ENCODE data around the gene ZBTB7B. TPM values are rescaled to one million over a fixed set of nuclear protein-coding genes. Genes with fewer than 3 reads are reported as not detected.
A peak's percentile ranks its signal among the peaks of the same experiment; 100 is the strongest.

Gene ZBTB7B
- total RNA-seq, 2 experiments from 2014 or later = 58.1 to 74.8 TPM

DNA sequence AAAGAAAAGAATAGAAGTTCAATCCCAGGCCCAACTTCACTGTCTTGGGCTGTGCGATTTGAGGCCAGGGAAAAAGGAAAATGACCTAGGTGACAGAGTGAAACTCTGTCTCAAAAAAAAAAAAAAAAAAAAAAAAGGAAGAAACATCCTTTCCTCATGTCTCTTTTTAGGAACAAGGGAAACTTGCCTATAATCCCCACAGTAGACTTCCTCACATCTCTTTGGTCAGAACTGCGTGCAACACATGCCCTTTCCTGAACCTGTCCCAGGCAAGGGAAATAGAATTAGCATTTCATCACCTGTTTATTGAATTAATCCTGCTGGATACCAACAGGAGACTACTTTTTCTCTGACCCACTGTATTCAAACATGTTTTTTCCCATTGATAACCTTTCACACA lies 33.3 kb downstream of the ZBTB7B start:
- peaks cover 30% of the 10 kb centered on the region for H3K27me3 Mint-ChIP-seq

DNA sequence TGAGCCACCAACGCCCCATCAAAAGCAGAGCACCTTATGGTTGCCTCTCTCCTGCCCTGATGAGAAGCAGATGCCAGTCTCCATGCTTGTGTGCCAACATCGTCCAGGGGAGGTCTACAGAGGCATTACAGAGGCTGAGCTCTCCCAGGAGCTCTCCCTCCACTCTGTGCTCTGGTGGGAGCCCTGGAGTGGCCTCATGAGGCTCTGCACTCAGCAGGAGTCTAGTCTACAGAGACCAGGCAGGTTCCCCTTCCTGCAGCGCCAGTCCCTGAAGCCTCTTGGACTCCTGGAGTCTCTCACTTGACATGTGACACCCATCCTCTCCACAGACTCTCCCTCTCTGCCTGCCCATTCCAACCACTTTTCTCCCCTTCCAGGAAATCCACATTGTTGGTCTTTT lies 34.4 kb downstream of the ZBTB7B start:
- no peak overlapping the region for H3K27ac Mint-ChIP-seq

More for the DNA sequence above, 33.3 kb downstream of the ZBTB7B start:
- no peaks in the 10 kb centered on the region for H3K9me3 Mint-ChIP-seq (ENCODE audit: low read depth)
- DNase-seq (no peak), ATAC-seq (no peak)
- peaks cover 4% of the 10 kb centered on the region for H3K4me1 Mint-ChIP-seq
- no peak overlapping the region for H3K27ac Mint-ChIP-seq
- CTCF ChIA-PET = no interaction called here
- H3K4me3 Mint-ChIP-seq = no peak overlapping the region
- no peaks in the 10 kb centered on the region for H3K36me3 Mint-ChIP-seq

DNA sequence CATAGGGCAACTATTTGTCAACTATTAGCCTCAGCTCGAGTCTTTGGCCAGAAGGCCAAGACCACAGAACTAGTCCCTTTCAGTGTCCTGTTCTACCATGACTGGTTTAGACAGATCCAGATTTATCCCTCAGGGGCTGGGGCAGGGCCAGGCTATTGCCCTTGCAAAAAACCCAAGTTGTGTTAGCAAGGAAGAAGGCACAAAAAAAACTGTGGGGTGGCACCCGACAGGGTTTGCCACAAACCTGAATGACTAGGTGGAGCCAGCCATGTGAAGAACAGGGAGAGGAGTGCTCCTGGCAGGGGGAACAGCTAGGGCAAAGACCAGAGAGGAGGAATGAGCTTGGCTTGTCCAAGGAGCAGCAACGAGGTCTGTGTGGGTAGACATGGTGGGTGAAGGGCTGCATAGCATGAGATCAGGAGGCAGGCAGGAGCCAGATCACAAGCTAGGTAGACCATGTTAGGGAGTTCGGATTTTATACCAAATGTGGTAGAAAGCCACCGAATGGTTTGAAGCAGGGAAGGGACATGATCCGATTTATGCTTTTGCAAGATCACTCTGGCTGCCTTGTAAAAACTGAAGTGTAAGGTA lies 35.3 kb downstream of the ZBTB7B start:
- Mint-ChIP-seq H3K9me3 (ENCODE audit: low read depth) (no peaks in the 10 kb centered on the region), H3K4me1 (peaks cover 4% of the 10 kb centered on the region), H3K27ac (no peak overlapping the region), H3K36me3 (no peaks in the 10 kb centered on the region), H3K27me3 (peaks cover 33% of the 10 kb centered on the region), H3K4me3 (no peak overlapping the region)
- CTCF ChIA-PET = interaction anchor here (2.2 to 18.1 kb wide), 3 partner anchors 21 to 47 kb away, joined by 7 to 323 read pairs (median 13); partner anchors contain the start of genes ADAM15 and EFNA4
- ATAC-seq (no peak), DNase-seq (no peak)

More for the DNA sequence above, 34.4 kb downstream of the ZBTB7B start:
- CTCF ChIA-PET = interaction anchor here (2.6 to 18.1 kb wide), 2 partner anchors 20 to 21 kb away, joined by 13 to 323 read pairs; partner anchors contain the start of genes ADAM15 and EFNA4
- DNase-seq (no peak), ATAC-seq (no peak)
- Mint-ChIP-seq H3K4me1 (peaks cover 4% of the 10 kb centered on the region), H3K27me3 (peaks cover 33% of the 10 kb centered on the region), H3K9me3 (ENCODE audit: low read depth) (no peaks in the 10 kb centered on the region), H3K4me3 (no peak overlapping the region), H3K36me3 (no peaks in the 10 kb centered on the region)

DNA sequence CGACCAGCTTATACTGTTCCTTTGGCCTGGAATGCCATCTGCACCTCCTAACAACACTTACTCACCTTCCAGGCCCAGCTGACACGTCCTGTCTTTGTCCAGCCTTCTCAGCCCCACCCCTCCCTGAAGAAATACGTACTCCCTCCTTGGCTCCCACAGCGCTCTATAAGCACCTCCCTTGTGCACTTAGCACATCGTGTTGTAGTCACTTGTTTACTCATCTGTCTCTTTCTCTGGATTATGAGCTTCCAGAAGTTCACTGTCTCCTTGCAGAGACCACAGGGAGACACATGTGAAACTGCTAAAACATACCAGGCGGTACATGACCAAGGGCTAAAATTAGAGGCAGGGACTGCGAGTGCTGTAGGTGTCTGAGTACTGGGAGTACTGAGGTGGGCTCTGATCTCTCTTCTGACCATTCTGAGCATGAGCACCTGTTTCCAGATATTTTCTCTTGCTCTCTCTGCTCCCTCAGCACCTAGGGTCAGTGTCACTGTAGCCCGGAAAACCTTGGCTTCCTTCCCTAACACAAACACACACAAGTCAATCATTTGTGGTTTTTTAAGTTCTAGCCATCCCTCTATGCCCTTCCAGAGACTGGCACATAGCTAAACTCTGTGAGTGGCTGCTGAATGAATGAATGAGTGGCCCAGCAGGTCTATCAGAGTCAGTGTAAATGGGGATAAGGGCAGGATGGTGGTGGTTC lies 36.2 kb downstream of the ZBTB7B start:
- peaks cover 4% of the 10 kb centered on the region for H3K4me1 Mint-ChIP-seq
- H3K36me3 Mint-ChIP-seq = no peaks in the 10 kb centered on the region
- no peaks in the 10 kb centered on the region for H3K9me3 Mint-ChIP-seq (ENCODE audit: low read depth)
- H3K27me3 Mint-ChIP-seq = peaks cover 33% of the 10 kb centered on the region
- H3K4me3 Mint-ChIP-seq = no peak overlapping the region
- CTCF ChIA-PET = interaction anchor here (1.1 to 18.1 kb wide), 4 partner anchors 10 to 46 kb away, joined by 3 to 323 read pairs (median 10); partner anchors contain the start of genes ADAM15 and EFNA4
- ATAC-seq = no peak
- DNase-seq = no peak
- H3K27ac Mint-ChIP-seq = no peak overlapping the region

DNA sequence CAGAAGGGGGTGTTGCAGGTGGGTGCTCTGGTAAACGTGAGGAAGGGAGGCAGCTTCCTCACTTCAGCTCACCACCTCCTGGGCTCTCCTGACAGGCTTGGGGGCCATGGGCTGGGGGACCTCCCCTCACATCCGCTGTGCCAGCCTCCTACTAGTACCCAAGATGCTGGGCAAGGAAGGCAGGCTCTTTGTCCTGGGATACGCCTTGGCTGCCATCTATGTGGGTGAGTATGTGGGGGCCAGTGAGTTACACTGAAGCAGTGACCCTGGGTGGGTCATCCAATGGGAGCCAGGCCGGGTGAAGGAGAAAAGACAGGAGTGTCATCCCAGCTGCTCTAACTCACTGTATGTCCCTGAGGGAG lies 36.7 kb downstream of the ZBTB7B start:
- Mint-ChIP-seq H3K27me3 (peaks cover 30% of the 10 kb centered on the region), H3K36me3 (no peaks in the 10 kb centered on the region), H3K9me3 (ENCODE audit: low read depth) (no peaks in the 10 kb centered on the region), H3K27ac (no peak overlapping the region), H3K4me1 (peaks cover 4% of the 10 kb centered on the region), H3K4me3 (no peak overlapping the region)
- DNase-seq (no peak), ATAC-seq (no peak)
- CTCF ChIA-PET = interaction anchor here (1.1 to 18.1 kb wide), 4 partner anchors 11 to 46 kb away, joined by 3 to 323 read pairs (median 10); partner anchors contain the start of genes ADAM15 and EFNA4

DNA sequence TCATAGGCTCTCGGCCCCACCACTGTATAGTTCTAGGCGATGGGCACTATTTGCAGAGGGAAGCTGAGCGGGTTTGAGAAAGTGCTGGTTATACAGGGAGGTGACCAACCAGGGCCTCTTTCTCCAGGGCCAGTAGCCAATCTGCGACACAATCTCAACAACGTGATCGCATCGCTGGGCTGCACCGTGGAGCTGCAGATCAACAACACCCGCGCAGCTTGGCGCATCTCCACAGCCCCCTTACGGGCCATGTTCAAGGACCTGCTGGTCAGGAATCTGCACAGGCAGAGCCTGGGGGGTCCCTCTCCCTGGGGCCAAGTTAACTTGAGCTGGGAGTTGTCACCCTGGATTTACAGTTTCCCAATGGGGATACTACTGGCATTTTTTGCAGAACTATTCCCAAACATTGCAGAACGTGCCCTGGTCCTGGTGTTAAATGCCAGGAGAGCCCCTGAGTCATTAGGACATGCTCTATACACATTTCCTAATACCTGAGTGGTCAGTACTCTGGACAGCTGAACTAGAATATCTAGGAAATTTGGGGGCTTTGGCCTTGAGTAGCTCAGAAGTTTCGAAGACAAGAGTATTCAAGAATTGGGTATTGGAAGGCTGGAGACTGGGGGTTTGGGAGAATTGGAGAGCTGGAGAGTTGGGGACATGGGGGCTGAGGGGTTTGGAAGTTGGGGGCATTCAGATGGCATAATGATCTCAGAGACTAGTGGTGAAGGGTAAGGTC lies 37.9 kb downstream of the ZBTB7B start:
- DNase-seq (no peak), ATAC-seq (no peak)
- peaks cover 13% of the 10 kb centered on the region for H3K4me1 Mint-ChIP-seq

DNA sequence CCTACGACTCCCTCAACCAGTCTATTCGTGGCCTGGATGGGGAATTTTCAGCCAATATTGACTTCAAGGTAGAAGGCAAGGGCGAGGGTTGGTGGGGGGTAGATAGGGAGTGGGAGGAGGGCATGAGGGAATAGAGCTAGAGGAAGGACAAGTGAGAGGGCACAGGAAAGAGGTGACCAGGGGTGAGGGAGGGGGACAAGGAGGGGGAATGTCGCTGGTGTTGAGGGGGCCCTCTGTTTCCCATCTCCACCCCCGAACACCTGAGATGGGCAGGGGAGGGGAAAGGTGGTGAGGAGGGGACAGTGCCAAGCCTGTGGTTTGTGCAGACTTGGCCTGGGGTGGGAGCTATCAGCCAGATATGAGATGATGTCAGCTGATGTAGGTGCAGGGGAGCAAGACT lies 40.2 kb downstream of the ZBTB7B start:
- Mint-ChIP-seq H3K4me3 (no peak overlapping the region), H3K27me3 (peaks cover 13% of the 10 kb centered on the region), H3K4me1 (peaks cover 13% of the 10 kb centered on the region), H3K27ac (no peak overlapping the region), H3K36me3 (no peaks in the 10 kb centered on the region), H3K9me3 (ENCODE audit: low read depth) (no peaks in the 10 kb centered on the region)
- DNase-seq (no peak), ATAC-seq (no peak)
- CTCF ChIA-PET = interaction anchor here (0.7 to 25.7 kb wide), 5 partner anchors 12 to 130 kb away, joined by 3 to 328 read pairs (median 84); partner anchors contain the start of genes ADAM15, EFNA4 and KRTCAP2

More for the DNA sequence above, 37.9 kb downstream of the ZBTB7B start:
- no peak overlapping the region for H3K4me3 Mint-ChIP-seq
- H3K36me3 Mint-ChIP-seq = no peaks in the 10 kb centered on the region
- no peak overlapping the region for H3K27ac Mint-ChIP-seq
- CTCF ChIA-PET = interaction anchor here (0.7 to 25.7 kb wide), 6 partner anchors 18 to 496 kb away, joined by 3 to 328 read pairs (median 44); partner anchors contain the start of genes ADAM15 and EFNA4
- H3K9me3 Mint-ChIP-seq (ENCODE audit: low read depth) = no peaks in the 10 kb centered on the region
- H3K27me3 Mint-ChIP-seq = peaks cover 21% of the 10 kb centered on the region

DNA sequence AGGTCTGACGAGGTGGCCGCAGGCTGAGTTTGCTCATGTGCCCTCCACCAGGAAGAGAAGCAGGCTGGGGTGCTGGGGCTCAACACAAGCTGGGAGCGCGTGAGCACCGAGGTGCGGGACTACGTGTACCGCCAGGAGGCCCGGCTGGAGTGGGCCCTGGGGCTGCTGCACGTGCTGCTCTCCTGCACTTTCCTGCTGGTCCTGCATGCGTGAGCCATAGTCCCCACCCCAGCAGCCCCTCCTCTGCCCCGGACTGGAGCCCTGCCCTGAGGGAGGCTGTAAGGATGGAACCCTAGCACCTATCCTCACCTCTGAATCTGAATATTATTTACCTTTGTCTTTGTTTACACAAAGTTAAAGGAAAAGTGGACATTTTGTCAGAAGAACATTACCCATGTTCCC lies 40.7 kb downstream of the ZBTB7B start:
- CTCF ChIA-PET = interaction anchor here (0.6 to 25.7 kb wide), 14 partner anchors 10 to 1365 kb away, joined by 3 to 328 read pairs (median 4); partner anchors contain the start of genes ADAM15, EFNA4, KRTCAP2 and SLC50A1
- ATAC-seq (no peak), DNase-seq (no peak)
- H3K36me3 Mint-ChIP-seq = no peaks in the 10 kb centered on the region
- peaks cover 13% of the 10 kb centered on the region for H3K4me1 Mint-ChIP-seq
- H3K27ac Mint-ChIP-seq = no peak overlapping the region
- H3K27me3 Mint-ChIP-seq = peaks cover 8% of the 10 kb centered on the region
- H3K9me3 Mint-ChIP-seq (ENCODE audit: low read depth) = no peaks in the 10 kb centered on the region
- no peak overlapping the region for H3K4me3 Mint-ChIP-seq

DNA sequence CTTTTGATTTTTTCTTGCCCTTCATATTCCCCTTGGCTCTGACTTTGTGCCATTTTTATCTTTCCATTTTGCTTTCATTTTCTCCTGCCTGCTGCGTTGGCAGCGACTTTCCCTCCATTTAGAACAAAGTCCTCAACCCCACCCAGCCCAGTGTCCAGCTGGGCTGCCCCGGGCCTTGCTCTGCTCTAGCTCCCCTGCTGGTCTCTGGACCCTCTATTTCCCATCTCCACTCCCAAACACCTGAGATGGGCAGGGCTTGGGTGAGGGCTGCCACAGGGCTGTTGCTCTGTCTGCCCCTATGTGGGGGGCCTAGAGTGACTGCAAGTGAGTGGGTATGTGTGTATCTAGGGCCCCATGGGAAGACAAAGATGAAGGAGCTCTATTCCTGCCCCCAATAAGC lies 41.2 kb downstream of the ZBTB7B start:
- H3K27ac Mint-ChIP-seq = no peak overlapping the region
- no peak for ATAC-seq
- H3K36me3 Mint-ChIP-seq = no peaks in the 10 kb centered on the region
- DNase-seq = no peak
- H3K27me3 Mint-ChIP-seq = peaks cover 5% of the 10 kb centered on the region
- CTCF ChIA-PET = interaction anchor here (0.6 to 25.7 kb wide), 18 partner anchors 11 to 1366 kb away, joined by 3 to 328 read pairs (median 4); partner anchors contain the start of genes ADAM15, EFNA3, EFNA4 and SLC50A1
- H3K4me3 Mint-ChIP-seq = no peak overlapping the region
- no peaks in the 10 kb centered on the region for H3K9me3 Mint-ChIP-seq (ENCODE audit: low read depth)
- H3K4me1 Mint-ChIP-seq = peaks cover 12% of the 10 kb centered on the region

DNA sequence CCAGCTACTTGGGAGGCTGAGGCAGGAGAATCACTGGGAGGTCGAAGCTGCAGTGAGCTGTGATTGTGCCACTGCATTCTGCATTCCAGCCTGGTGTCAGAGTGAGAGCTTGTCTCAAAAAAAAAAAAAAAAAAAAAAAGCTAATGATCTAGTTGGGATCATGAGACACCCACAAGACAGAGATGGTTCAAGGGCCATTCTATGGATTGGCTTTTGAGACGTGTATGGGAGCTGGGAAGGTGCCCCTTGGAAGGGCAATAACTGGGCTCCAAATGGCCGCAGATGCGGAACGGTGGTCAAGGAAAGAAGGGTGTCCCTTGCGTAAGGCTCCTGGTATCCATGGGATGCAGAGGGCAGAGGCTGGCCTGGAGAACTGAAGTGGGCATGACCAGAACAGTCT lies 41.8 kb downstream of the ZBTB7B start:
- ATAC-seq = no peak
- H3K9me3 Mint-ChIP-seq (ENCODE audit: low read depth) = no peaks in the 10 kb centered on the region
- peaks cover 9% of the 10 kb centered on the region for H3K4me1 Mint-ChIP-seq
- no peak overlapping the region for H3K27ac Mint-ChIP-seq
- CTCF ChIA-PET = interaction anchor here (0.6 to 25.7 kb wide), 18 partner anchors 10 to 485 kb away, joined by 3 to 328 read pairs (median 5); partner anchors contain the start of genes ADAM15, EFNA3, EFNA4 and SLC50A1
- DNase-seq = no peak
- no peak overlapping the region for H3K4me3 Mint-ChIP-seq
- peaks cover 5% of the 10 kb centered on the region for H3K27me3 Mint-ChIP-seq
- H3K36me3 Mint-ChIP-seq = no peaks in the 10 kb centered on the region

DNA sequence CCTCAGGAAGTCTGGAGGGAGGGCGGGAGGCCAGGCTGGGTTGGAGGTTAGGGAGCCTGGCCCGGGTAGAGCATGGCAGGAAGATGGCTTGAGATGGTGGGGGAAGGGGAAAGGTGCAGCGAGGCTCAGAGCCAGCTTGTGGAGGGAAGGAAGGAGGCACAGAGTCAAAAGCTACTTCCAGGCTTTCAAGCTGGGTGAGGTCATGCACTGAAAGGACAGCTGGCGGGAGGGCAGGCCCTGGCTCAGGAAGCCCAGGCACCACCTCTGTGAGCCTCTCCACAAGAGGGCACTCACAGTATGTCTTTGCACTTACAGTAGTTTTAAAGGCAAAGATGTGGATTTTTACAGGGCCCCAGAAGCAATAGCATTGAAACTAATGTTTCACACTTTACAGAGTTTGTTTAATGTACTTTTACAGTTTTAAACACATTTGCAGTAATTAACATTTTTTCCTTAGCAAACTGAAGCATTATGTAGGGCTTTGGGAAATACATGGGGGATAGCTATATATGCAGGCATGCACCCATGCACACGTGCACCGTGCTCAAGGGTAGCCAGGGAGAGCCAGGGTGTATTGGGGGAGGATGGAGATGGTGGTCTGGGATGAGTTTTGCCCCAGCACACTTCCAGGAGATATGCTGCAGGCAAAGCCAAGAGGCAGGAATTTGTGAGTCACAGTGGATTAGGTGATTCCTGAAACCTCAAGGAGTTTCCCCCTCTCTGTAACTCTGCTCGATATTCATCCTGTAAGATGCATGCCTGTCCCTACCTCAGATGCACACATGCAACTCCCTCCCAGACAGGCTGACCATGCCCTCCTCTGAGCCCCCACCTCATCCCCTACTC lies 42.4 kb downstream of the ZBTB7B start:
- Mint-ChIP-seq H3K27me3 (peaks cover 5% of the 10 kb centered on the region), H3K4me1 (peaks cover 15% of the 10 kb centered on the region), H3K36me3 (no peaks in the 10 kb centered on the region), H3K27ac (no peak overlapping the region), H3K9me3 (ENCODE audit: low read depth) (no peaks in the 10 kb centered on the region), H3K4me3 (no peak overlapping the region)
- peak; percentile 93 for ATAC-seq
- CTCF ChIA-PET = interaction anchor here (0.6 to 25.7 kb wide), 19 partner anchors 10 to 485 kb away, joined by 3 to 328 read pairs (median 4); partner anchors contain the start of genes ADAM15, EFNA3, EFNA4 and PYGO2
- DNase-seq = peak; percentile 81

Measured in activated CD8-positive, alpha-beta memory T cell treated with anti-CD3 and anti-CD28 coated beads, Interleukin-2, amount 10 ng/mL, durations not matched to agents 7 days and 5 days (primary cell).